Islet precursor cell (in vitro differentiated cells): ENCODE results near the gene MRTFA.
"Not testable (repeated sequence)": the region's sequence is repeated elsewhere in the genome, so short reads cannot be mapped to it uniquely, and the experiment has no call there.

Source experiments
- DNase-seq: peaks from one replicate; pipeline ENCODE4 v3.0.0-alpha.2; 2018

The MRTFA gene

GRCh38 chr22:40625794-40626193 is 10.7 kb downstream of the MRTFA start:
- DNase-seq: not testable (repeated sequence)

- not testable (repeated sequence) for DNase-seq
Observed at GRCh38 chr22:40625281-40625680, 11.2 kb downstream of the MRTFA start.

GRCh38 chr22:40624770-40625169 is 11.7 kb downstream of the MRTFA start:
- no peak for DNase-seq

- DNase-seq: no peak
Observed at GRCh38 chr22:40621309-40622151, 15.0 kb downstream of the MRTFA start.

- DNase-seq: no peak
Observed at GRCh38 chr22:40620464-40621046, 16.0 kb downstream of the MRTFA start.

- no peak for DNase-seq
Observed at GRCh38 chr22:40618400-40618799, 18.1 kb downstream of the MRTFA start.

GRCh38 chr22:40616578-40616977 is 19.9 kb downstream of the MRTFA start:
- DNase-seq: no peak

GRCh38 chr22:40613067-40613466 is 23.5 kb downstream of the MRTFA start:
- DNase-seq: no peak

GRCh38 chr22:40612291-40612751 is 24.2 kb downstream of the MRTFA start:
- no peak for DNase-seq

- DNase-seq: no peak
Observed at GRCh38 chr22:40611606-40612005, 24.9 kb downstream of the MRTFA start.

GRCh38 chr22:40610329-40610850 is 26.1 kb downstream of the MRTFA start:
- DNase-seq: no peak

- no peak for DNase-seq
Observed at GRCh38 chr22:40609216-40609615, 27.3 kb downstream of the MRTFA start.

GRCh38 chr22:40607506-40607905 is 29.0 kb downstream of the MRTFA start:
- no peak for DNase-seq

GRCh38 chr22:40606306-40606705 is 30.2 kb downstream of the MRTFA start:
- DNase-seq: no peak

GRCh38 chr22:40605761-40606160 is 30.8 kb downstream of the MRTFA start:
- DNase-seq: no peak

GRCh38 chr22:40603088-40603605 is 33.4 kb downstream of the MRTFA start:
- no peak for DNase-seq

GRCh38 chr22:40602231-40602630 is 34.3 kb downstream of the MRTFA start:
- no peak for DNase-seq

GRCh38 chr22:40599731-40600130 is 36.8 kb downstream of the MRTFA start:
- no peak for DNase-seq

- DNase-seq: not testable (repeated sequence)
Observed at GRCh38 chr22:40598712-40599111, 37.8 kb downstream of the MRTFA start.

GRCh38 chr22:40597526-40598430 is 38.7 kb downstream of the MRTFA start:
- no peak for DNase-seq

GRCh38 chr22:40595497-40596234 is 40.9 kb downstream of the MRTFA start:
- no peak for DNase-seq

- peak; percentile 75 for DNase-seq
Observed at GRCh38 chr22:40594924-40595323, 41.6 kb downstream of the MRTFA start.
